A673 (cell line): Measurements from ENCODE around the gene YJEFN3. TPM values are rescaled to one million over a fixed set of nuclear protein-coding genes. Genes with fewer than 3 reads are reported as not detected.

Source experiments
- BruUV-seq: library from RNA; stranded (reverse); fragments of 400-500 nt; replicated peaks from 2 replicates; lab custom pipeline; 2021; lab: Mats Ljungman, UMichigan
- CTCF ChIA-PET: fragments of 300-600 bp; sonication (Branson Sonifier 250); formaldehyde crosslinking; loops from one replicate; lab custom pipeline; 2022; ENCODE audit warnings: antibody characterized with exemption; lab: Charles Lee
- POLR2A ChIA-PET: fragments of 300-600 bp; sonication (Branson Sonifier 250); formaldehyde crosslinking; loops from one replicate; lab custom pipeline; 2022; ENCODE audit warnings: antibody characterized with exemption; ENCODE audit not compliant: low non-redundant PET; lab: Charles Lee
- DNase-seq: peaks from one replicate; pipeline ENCODE4 v3.0.0-alpha.2; 2015; ENCODE audit warnings: low spot score
- H3K27ac ChIP-seq: fragments of 200-600 bp; sonication (generic); 2 replicates; pipeline ENCODE4 v1.5.1; 2016; ENCODE audit warnings: mixed run types, low read depth, mild to moderate bottlenecking, mixed read lengths, antibody characterized with exemption, low read length; ENCODE audit not compliant: poor library complexity, severe bottlenecking
- H3K27me3 ChIP-seq: fragments of 200-600 bp; sonication (generic); replicated peaks from 2 replicates; pipeline ENCODE4 v1.6.1; 2017; ENCODE audit warnings: mixed run types, low read depth, mild to moderate bottlenecking, mixed read lengths, antibody characterized with exemption, low read length; ENCODE audit not compliant: insufficient read depth, poor library complexity
- H3K36me3 ChIP-seq: fragments of 200-600 bp; sonication (generic); 2 replicates; pipeline ENCODE4 v1.6.1; 2016; ENCODE audit warnings: mixed run types, mild to moderate bottlenecking, mixed read lengths, antibody characterized with exemption, low read length; ENCODE audit not compliant: insufficient read depth, poor library complexity, severe bottlenecking
- H3K4me1 ChIP-seq: fragments of 200-600 bp; sonication (generic); 2 replicates; pipeline ENCODE4 v1.6.1; 2017; ENCODE audit warnings: mixed run types, mild to moderate bottlenecking, mixed read lengths, antibody characterized with exemption, low read length; ENCODE audit not compliant: insufficient read depth, poor library complexity, severe bottlenecking
- H3K4me3 ChIP-seq: fragments of 200-600 bp; sonication (generic); 2 replicates; pipeline ENCODE4 v1.5.1; 2016; ENCODE audit warnings: low read depth, mixed run types, mild to moderate bottlenecking, mixed read lengths, low read length; ENCODE audit not compliant: poor library complexity, severe bottlenecking
- H3K9me3 ChIP-seq: fragments of 200-600 bp; sonication (generic); 2 replicates; pipeline ENCODE4 v1.6.1; 2016; ENCODE audit warnings: mixed run types, low read depth, mild to moderate bottlenecking, mixed read lengths, antibody characterized with exemption, low read length; ENCODE audit not compliant: poor library complexity, severe bottlenecking
- CTCF ChIP-seq: fragments of 300-800, 200-600 bp; sonication (generic); conservative IDR thresholded peaks from 2 replicates; pipeline ENCODE4 v1.5.1; 2017; ENCODE audit warnings: low read depth, mild to moderate bottlenecking, antibody characterized with exemption, low read length, moderate library complexity, mixed read lengths
- EZH2 ChIP-seq: fragments of 200-600 bp; sonication (generic); IDR thresholded peaks from 2 replicates; pipeline ENCODE4 v1.6.1; 2017; ENCODE audit warnings: borderline replicate concordance, low read depth, mild to moderate bottlenecking, mixed read lengths, antibody characterized with exemption, low read length; ENCODE audit not compliant: poor library complexity, severe bottlenecking
- intact Hi-C: fragments of 100-400 bp; cut with micrococcal nuclease; formaldehyde crosslinking; loops from one replicate; pipeline ENCODE4 v1.10.0; 2022; ENCODE audit not compliant: unreplicated experiment
- total RNA-seq: library from RNA; stranded (reverse); gene quantifications from 2 replicates; pipeline ENCODE4 v1.2.3, GENCODE V29; 2021

Gene YJEFN3
- total RNA-seq, 1 experiment from 2014 or later = 8.6 TPM

- BruUV-seq = no TSS peak
- no peak for DNase-seq
Observed at GRCh38 chr19:19546751-19547162, 18.0 kb downstream of the YJEFN3 start.

GRCh38 chr19:19547674-19548336 is 19.1 kb downstream of the YJEFN3 start:
- intact Hi-C loops = no loop called here
- Histone ChIP-seq H3K27ac (no peak overlapping the region), H3K4me3 (no peak overlapping the region), H3K36me3 (no peaks in the 10 kb centered on the region), H3K27me3 (no peaks in the 10 kb centered on the region), H3K4me1 (no peaks in the 10 kb centered on the region), H3K9me3 (no peaks in the 10 kb centered on the region)
- no TSS peak for BruUV-seq
- TF ChIP-seq EZH2 (no peak), CTCF (no peak)
- CTCF ChIA-PET = no interaction called here
- DNase-seq = no peak
- POLR2A ChIA-PET = no interaction called here

More at GRCh38 chr19:19546751-19547162, 18.0 kb downstream of the YJEFN3 start:
- Histone ChIP-seq H3K36me3 (no peaks in the 10 kb centered on the region), H3K27me3 (no peaks in the 10 kb centered on the region), H3K9me3 (no peaks in the 10 kb centered on the region), H3K4me1 (no peaks in the 10 kb centered on the region), H3K4me3 (no peak overlapping the region), H3K27ac (no peak overlapping the region)
- intact Hi-C loops = no loop called here
- CTCF ChIA-PET = no interaction called here
- POLR2A ChIA-PET = no interaction called here
- TF ChIP-seq EZH2 (no peak), CTCF (no peak)

- H3K4me3 ChIP-seq = no peak overlapping the region
- TF ChIP-seq EZH2 (no peak), CTCF (no peak)
- no peak for DNase-seq
- H3K9me3 ChIP-seq = no peaks in the 10 kb centered on the region
- BruUV-seq = no TSS peak
- H3K27ac ChIP-seq = no peak overlapping the region
- H3K4me1 ChIP-seq = no peaks in the 10 kb centered on the region
- H3K27me3 ChIP-seq = no peaks in the 10 kb centered on the region
- intact Hi-C loops = no loop called here
- ChIA-PET POLR2A (no interaction called here), CTCF (no interaction called here)
- H3K36me3 ChIP-seq = no peaks in the 10 kb centered on the region
Observed at GRCh38 chr19:19548915-19549759, 20.4 kb downstream of the YJEFN3 start.
